ENCODE measurements around the gene CPT1A.

- TF ChIP-seq CTCF (IDR thresholded peaks at IDR 0.05 in 4 of 5, conservative IDR thresholded peaks at IDR 0.05 in 1 of 5) (no peak), POLR2A (IDR thresholded peaks at IDR 0.05) (no peak)
These were observed 30.7 kb upstream of the CPT1A start for GRCh38 chr11:68872216-68873003.
